Panc1 (cell line): ENCODE data around the gene CRCP.

ENCODE experiments used
- POLR2AphosphoS5 ChIP-seq: IDR thresholded peaks from 2 replicates; pipeline ENCODE4 v1.6.1; 2012; ENCODE audit warnings: mild to moderate bottlenecking, low read depth, low read length, moderate library complexity
- REST ChIP-seq, 2 experiments: IDR thresholded peaks; 2 replicates each; pipeline ENCODE4 v1.6.1; 2011 to 2012; ENCODE audit warnings: low read depth in 2 of 2, control low read depth in 1 of 2, low read length in 1 of 2, mild to moderate bottlenecking in 1 of 2, moderate library complexity in 1 of 2; ENCODE audit not compliant: insufficient read depth in 1 of 2
- TCF7L2 ChIP-seq: IDR thresholded peaks from 2 replicates; pipeline ENCODE4 v1.6.1; 2011; ENCODE audit warnings: mild to moderate bottlenecking, low read depth, low read length, inconsistent platforms
- TF ChIP-seq, protein P1 (sequence below): fragments of 450-650 bp; IDR thresholded peaks from 2 replicates; pipeline ENCODE4 v1.5.1; 2017; ENCODE audit warnings: mild to moderate bottlenecking

- TF ChIP-seq, protein P1, sequence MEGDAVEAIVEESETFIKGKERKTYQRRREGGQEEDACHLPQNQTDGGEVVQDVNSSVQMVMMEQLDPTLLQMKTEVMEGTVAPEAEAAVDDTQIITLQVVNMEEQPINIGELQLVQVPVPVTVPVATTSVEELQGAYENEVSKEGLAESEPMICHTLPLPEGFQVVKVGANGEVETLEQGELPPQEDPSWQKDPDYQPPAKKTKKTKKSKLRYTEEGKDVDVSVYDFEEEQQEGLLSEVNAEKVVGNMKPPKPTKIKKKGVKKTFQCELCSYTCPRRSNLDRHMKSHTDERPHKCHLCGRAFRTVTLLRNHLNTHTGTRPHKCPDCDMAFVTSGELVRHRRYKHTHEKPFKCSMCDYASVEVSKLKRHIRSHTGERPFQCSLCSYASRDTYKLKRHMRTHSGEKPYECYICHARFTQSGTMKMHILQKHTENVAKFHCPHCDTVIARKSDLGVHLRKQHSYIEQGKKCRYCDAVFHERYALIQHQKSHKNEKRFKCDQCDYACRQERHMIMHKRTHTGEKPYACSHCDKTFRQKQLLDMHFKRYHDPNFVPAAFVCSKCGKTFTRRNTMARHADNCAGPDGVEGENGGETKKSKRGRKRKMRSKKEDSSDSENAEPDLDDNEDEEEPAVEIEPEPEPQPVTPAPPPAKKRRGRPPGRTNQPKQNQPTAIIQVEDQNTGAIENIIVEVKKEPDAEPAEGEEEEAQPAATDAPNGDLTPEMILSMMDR = no peak
- TF ChIP-seq POLR2AphosphoS5 (no peak), TCF7L2 (no peak), REST (IDR thresholded peaks at IDR 0.05; ENCODE audit: insufficient read depth in 1 of 2, low read depth in 2 of 2, low read length in 1 of 2) (no peak)
Observed at GRCh38 chr7:66078067-66078466, 36.6 kb upstream of the CRCP start.
